ENCODE measurements around the gene FOSL2. TPM values are rescaled to one million over a fixed set of nuclear protein-coding genes. Genes with fewer than 3 reads are reported as not detected.

FOSL2 gene
- total RNA-seq, 1 donor: 171 TPM

- Histone ChIP-seq H3K27me3 (ENCODE audit: insufficient read depth, low read length) (no peaks in the 10 kb centered on the region), H3K4me1 (ENCODE audit: insufficient read depth, low read length) (peaks cover 50% of the 10 kb centered on the region), H3K9me3 (ENCODE audit: low read depth, low read length) (no peaks in the 10 kb centered on the region), H3K4me3 (ENCODE audit: low read length) (no peak overlapping the region)
Observed at GRCh38 chr2:28432362-28432761, 39.7 kb downstream of the FOSL2 start.

- Histone ChIP-seq H3K4me3 (ENCODE audit: low read length) (no peak overlapping the region), H3K9me3 (ENCODE audit: low read depth, low read length) (no peaks in the 10 kb centered on the region), H3K27me3 (ENCODE audit: insufficient read depth, low read length) (no peaks in the 10 kb centered on the region), H3K4me1 (ENCODE audit: insufficient read depth, low read length) (peaks cover 48% of the 10 kb centered on the region)
Observed at GRCh38 chr2:28433215-28433614, 40.6 kb downstream of the FOSL2 start.

GRCh38 chr2:28433935-28434599 is 41.4 kb downstream of the FOSL2 start:
- no peak overlapping the region for H3K4me3 ChIP-seq (ENCODE audit: low read length)
- no peaks in the 10 kb centered on the region for H3K9me3 ChIP-seq (ENCODE audit: low read depth, low read length)
- H3K4me1 ChIP-seq (ENCODE audit: insufficient read depth, low read length): peaks cover 45% of the 10 kb centered on the region
- no peaks in the 10 kb centered on the region for H3K27me3 ChIP-seq (ENCODE audit: insufficient read depth, low read length)

- Histone ChIP-seq H3K4me3 (ENCODE audit: low read length) (no peak overlapping the region), H3K9me3 (ENCODE audit: low read depth, low read length) (no peaks in the 10 kb centered on the region), H3K4me1 (ENCODE audit: insufficient read depth, low read length) (peaks cover 45% of the 10 kb centered on the region), H3K27me3 (ENCODE audit: insufficient read depth, low read length) (no peaks in the 10 kb centered on the region)
Observed at GRCh38 chr2:28434600-28434989, 41.9 kb downstream of the FOSL2 start.

GRCh38 chr2:28435241-28435640 is 42.6 kb downstream of the FOSL2 start:
- Histone ChIP-seq H3K4me1 (ENCODE audit: insufficient read depth, low read length) (peaks cover 40% of the 10 kb centered on the region), H3K4me3 (ENCODE audit: low read length) (no peak overlapping the region)

GRCh38 chr2:28435814-28436351 is 43.2 kb downstream of the FOSL2 start:
- Histone ChIP-seq H3K9me3 (ENCODE audit: low read depth, low read length) (no peaks in the 10 kb centered on the region), H3K4me1 (ENCODE audit: insufficient read depth, low read length) (peaks cover 33% of the 10 kb centered on the region), H3K4me3 (ENCODE audit: low read length) (no peak overlapping the region), H3K27me3 (ENCODE audit: insufficient read depth, low read length) (no peaks in the 10 kb centered on the region)

More at GRCh38 chr2:28435241-28435640, 42.6 kb downstream of the FOSL2 start:
- H3K27me3 ChIP-seq (ENCODE audit: insufficient read depth, low read length): no peaks in the 10 kb centered on the region
- no peaks in the 10 kb centered on the region for H3K9me3 ChIP-seq (ENCODE audit: low read depth, low read length)

GRCh38 chr2:28436525-28437051 is 43.9 kb downstream of the FOSL2 start:
- Histone ChIP-seq H3K4me3 (ENCODE audit: low read length) (no peak overlapping the region), H3K27me3 (ENCODE audit: insufficient read depth, low read length) (no peaks in the 10 kb centered on the region), H3K9me3 (ENCODE audit: low read depth, low read length) (no peaks in the 10 kb centered on the region), H3K4me1 (ENCODE audit: insufficient read depth, low read length) (peaks cover 26% of the 10 kb centered on the region)

GRCh38 chr2:28437149-28437835 is 44.6 kb downstream of the FOSL2 start:
- no peaks in the 10 kb centered on the region for H3K27me3 ChIP-seq (ENCODE audit: insufficient read depth, low read length)
- no peaks in the 10 kb centered on the region for H3K9me3 ChIP-seq (ENCODE audit: low read depth, low read length)
- no peak overlapping the region for H3K4me3 ChIP-seq (ENCODE audit: low read length)
- H3K4me1 ChIP-seq (ENCODE audit: insufficient read depth, low read length): peaks cover 23% of the 10 kb centered on the region

- Histone ChIP-seq H3K4me3 (ENCODE audit: low read length) (no peak overlapping the region), H3K4me1 (ENCODE audit: insufficient read depth, low read length) (peaks cover 21% of the 10 kb centered on the region), H3K27me3 (ENCODE audit: insufficient read depth, low read length) (no peaks in the 10 kb centered on the region), H3K9me3 (ENCODE audit: low read depth, low read length) (no peaks in the 10 kb centered on the region)
Observed at GRCh38 chr2:28437918-28438317, 45.3 kb downstream of the FOSL2 start.

- H3K27me3 ChIP-seq (ENCODE audit: insufficient read depth, low read length): no peaks in the 10 kb centered on the region
- H3K4me3 ChIP-seq (ENCODE audit: low read length): no peak overlapping the region
- no peaks in the 10 kb centered on the region for H3K9me3 ChIP-seq (ENCODE audit: low read depth, low read length)
- H3K4me1 ChIP-seq (ENCODE audit: insufficient read depth, low read length): peaks cover 21% of the 10 kb centered on the region
Observed at GRCh38 chr2:28438532-28439063, 45.9 kb downstream of the FOSL2 start.

- peaks cover 18% of the 10 kb centered on the region for H3K4me1 ChIP-seq (ENCODE audit: insufficient read depth, low read length)
- no peaks in the 10 kb centered on the region for H3K27me3 ChIP-seq (ENCODE audit: insufficient read depth, low read length)
- no peak overlapping the region for H3K4me3 ChIP-seq (ENCODE audit: low read length)
- H3K9me3 ChIP-seq (ENCODE audit: low read depth, low read length): no peaks in the 10 kb centered on the region
Observed at GRCh38 chr2:28439127-28439526, 46.5 kb downstream of the FOSL2 start.

GRCh38 chr2:28439763-28440162 is 47.1 kb downstream of the FOSL2 start:
- Histone ChIP-seq H3K9me3 (ENCODE audit: low read depth, low read length) (no peaks in the 10 kb centered on the region), H3K4me1 (ENCODE audit: insufficient read depth, low read length) (peaks cover 12% of the 10 kb centered on the region), H3K27me3 (ENCODE audit: insufficient read depth, low read length) (no peaks in the 10 kb centered on the region), H3K4me3 (ENCODE audit: low read length) (no peak overlapping the region)

- Histone ChIP-seq H3K27me3 (ENCODE audit: insufficient read depth, low read length) (no peaks in the 10 kb centered on the region), H3K4me3 (ENCODE audit: low read length) (no peak overlapping the region), H3K4me1 (ENCODE audit: insufficient read depth, low read length) (peaks cover 25% of the 10 kb centered on the region), H3K9me3 (ENCODE audit: low read depth, low read length) (no peaks in the 10 kb centered on the region)
Observed at GRCh38 chr2:28442328-28442727, 49.7 kb downstream of the FOSL2 start.

- H3K4me3 ChIP-seq (ENCODE audit: low read length): no peak overlapping the region
- peaks cover 43% of the 10 kb centered on the region for H3K4me1 ChIP-seq (ENCODE audit: insufficient read depth, low read length)
- no peaks in the 10 kb centered on the region for H3K27me3 ChIP-seq (ENCODE audit: insufficient read depth, low read length)
- no peaks in the 10 kb centered on the region for H3K9me3 ChIP-seq (ENCODE audit: low read depth, low read length)
Observed at GRCh38 chr2:28444956-28445355, 52.3 kb downstream of the FOSL2 start.

Measured in mononuclear cell (primary cell).